ENCODE measurements around the gene GLYR1.

GRCh38 chr16:4811242-4811641 lies 35.8 kb downstream of the GLYR1 start:
- TF ChIP-seq CTCF (IDR thresholded peaks at IDR 0.05), result no peak
- TF ChIP-seq POLR2A (IDR thresholded peaks at IDR 0.05), result no peak
